Measurements from ENCODE around the gene CHRNA1.

CHRNA1 gene

GRCh38 chr2:174764280-174765255, at the start of gene CHRNA1:
TSS of gene CHRNA1 (minus strand) at chr2:174764472. CDS start at chr2:174764394, 78 bp downstream.
- H3K4me3 ChIP-seq = no peak within 1 kb of the TSS
- no peaks in the 10 kb centered on the region for H3K9me3 ChIP-seq
- no peaks in the 10 kb centered on the region for H3K27me3 ChIP-seq (ENCODE audit: low read depth)
- H3K36me3 ChIP-seq (replicated peaks) = no peaks in the 10 kb centered on the region
- H3K4me1 ChIP-seq = no peaks in the 10 kb centered on the region
- in situ Hi-C loops (cut with MboI; ENCODE audit: low sequenced_read_pairs) = no loop called here
- no peak for DNase-seq (ENCODE audit: low spot score in 2 of 2)

- Histone ChIP-seq H3K4me1 (peaks cover 8% of the 10 kb centered on the region), H3K27me3 (ENCODE audit: low read depth) (no peaks in the 10 kb centered on the region), H3K4me3 (no peak overlapping the region), H3K36me3 (replicated peaks) (peaks cover 18% of the 10 kb centered on the region), H3K9me3 (no peaks in the 10 kb centered on the region)
- in situ Hi-C loops (cut with MboI; ENCODE audit: low sequenced_read_pairs) = no loop called here
- no peak for DNase-seq (ENCODE audit: low spot score in 2 of 2)
Measured at GRCh38 chr2:174812037-174812436, 47.8 kb upstream of the CHRNA1 start.

- Histone ChIP-seq H3K27me3 (ENCODE audit: low read depth) (no peaks in the 10 kb centered on the region), H3K9me3 (no peaks in the 10 kb centered on the region), H3K36me3 (replicated peaks) (peaks cover 34% of the 10 kb centered on the region), H3K4me1 (peaks cover 8% of the 10 kb centered on the region), H3K4me3 (no peak overlapping the region)
- DNase-seq (ENCODE audit: low spot score in 2 of 2) = no peak
- in situ Hi-C loops (cut with MboI; ENCODE audit: low sequenced_read_pairs) = no loop called here
Measured at GRCh38 chr2:174807931-174808330, 43.7 kb upstream of the CHRNA1 start.

- peaks cover 45% of the 10 kb centered on the region for H3K36me3 ChIP-seq (replicated peaks)
- no peaks in the 10 kb centered on the region for H3K9me3 ChIP-seq
- no peak overlapping the region for H3K4me3 ChIP-seq
- peaks cover 17% of the 10 kb centered on the region for H3K4me1 ChIP-seq
- in situ Hi-C loops (cut with MboI; ENCODE audit: low sequenced_read_pairs) = no loop called here
- no peaks in the 10 kb centered on the region for H3K27me3 ChIP-seq (ENCODE audit: low read depth)
- DNase-seq (ENCODE audit: low spot score in 2 of 2) = no peak
Measured at GRCh38 chr2:174805803-174806202, 41.5 kb upstream of the CHRNA1 start.

GRCh38 chr2:174802459-174802858, 38.2 kb upstream of the CHRNA1 start:
- DNase-seq (ENCODE audit: low spot score in 2 of 2) = no peak
- Histone ChIP-seq H3K4me1 (peaks cover 8% of the 10 kb centered on the region), H3K9me3 (no peaks in the 10 kb centered on the region), H3K4me3 (no peak overlapping the region), H3K36me3 (replicated peaks) (peaks cover 41% of the 10 kb centered on the region), H3K27me3 (ENCODE audit: low read depth) (no peaks in the 10 kb centered on the region)
- in situ Hi-C loops (cut with MboI; ENCODE audit: low sequenced_read_pairs) = no loop called here

GRCh38 chr2:174800436-174801205, 36.3 kb upstream of the CHRNA1 start:
- H3K36me3 ChIP-seq (replicated peaks) = peaks cover 34% of the 10 kb centered on the region
- H3K9me3 ChIP-seq = no peaks in the 10 kb centered on the region
- peaks cover 21% of the 10 kb centered on the region for H3K4me1 ChIP-seq
- H3K27me3 ChIP-seq (ENCODE audit: low read depth) = no peaks in the 10 kb centered on the region
- in situ Hi-C loops (cut with MboI; ENCODE audit: low sequenced_read_pairs) = no loop called here
- no peak overlapping the region for H3K4me3 ChIP-seq
- DNase-seq (ENCODE audit: low spot score in 2 of 2) = no peak

GRCh38 chr2:174798801-174799200, 34.5 kb upstream of the CHRNA1 start:
- in situ Hi-C loops (cut with MboI; ENCODE audit: low sequenced_read_pairs) = no loop called here

GRCh38 chr2:174797781-174798276, 33.6 kb upstream of the CHRNA1 start:
- Histone ChIP-seq H3K9me3 (no peaks in the 10 kb centered on the region), H3K27me3 (ENCODE audit: low read depth) (no peaks in the 10 kb centered on the region), H3K4me1 (peaks cover 30% of the 10 kb centered on the region), H3K4me3 (no peak overlapping the region), H3K36me3 (replicated peaks) (peaks cover 25% of the 10 kb centered on the region)
- no peak for DNase-seq (ENCODE audit: low spot score in 2 of 2)
- in situ Hi-C loops (cut with MboI; ENCODE audit: low sequenced_read_pairs) = no loop called here

More at GRCh38 chr2:174798801-174799200, 34.5 kb upstream of the CHRNA1 start:
- no peaks in the 10 kb centered on the region for H3K9me3 ChIP-seq
- DNase-seq (ENCODE audit: low spot score in 2 of 2) = no peak
- no peak overlapping the region for H3K4me3 ChIP-seq
- H3K27me3 ChIP-seq (ENCODE audit: low read depth) = no peaks in the 10 kb centered on the region
- peaks cover 25% of the 10 kb centered on the region for H3K4me1 ChIP-seq
- peaks cover 25% of the 10 kb centered on the region for H3K36me3 ChIP-seq (replicated peaks)

- in situ Hi-C loops (cut with MboI; ENCODE audit: low sequenced_read_pairs) = no loop called here
- peak; percentile 63 to 71 for DNase-seq (ENCODE audit: low spot score in 2 of 2)
Measured at GRCh38 chr2:174796319-174796771, 32.1 kb upstream of the CHRNA1 start.

GRCh38 chr2:174794851-174795374, 30.6 kb upstream of the CHRNA1 start:
- H3K9me3 ChIP-seq = no peaks in the 10 kb centered on the region

More at GRCh38 chr2:174796319-174796771, 32.1 kb upstream of the CHRNA1 start:
- Histone ChIP-seq H3K4me1 (peaks cover 31% of the 10 kb centered on the region), H3K36me3 (replicated peaks) (peaks cover 20% of the 10 kb centered on the region), H3K27me3 (ENCODE audit: low read depth) (no peaks in the 10 kb centered on the region), H3K9me3 (no peaks in the 10 kb centered on the region), H3K4me3 (no peak overlapping the region)

GRCh38 chr2:174792309-174793025, 28.2 kb upstream of the CHRNA1 start:
- no peak overlapping the region for H3K4me3 ChIP-seq
- H3K9me3 ChIP-seq = no peaks in the 10 kb centered on the region
- no peaks in the 10 kb centered on the region for H3K27me3 ChIP-seq (ENCODE audit: low read depth)
- no peak for DNase-seq (ENCODE audit: low spot score in 2 of 2)
- H3K36me3 ChIP-seq (replicated peaks) = no peaks in the 10 kb centered on the region
- in situ Hi-C loops (cut with MboI; ENCODE audit: low sequenced_read_pairs) = no loop called here
- H3K4me1 ChIP-seq = peaks cover 41% of the 10 kb centered on the region

More at GRCh38 chr2:174794851-174795374, 30.6 kb upstream of the CHRNA1 start:
- H3K36me3 ChIP-seq (replicated peaks) = peaks cover 7% of the 10 kb centered on the region
- H3K4me1 ChIP-seq = peaks cover 31% of the 10 kb centered on the region
- no peak for DNase-seq (ENCODE audit: low spot score in 2 of 2)
- H3K4me3 ChIP-seq = no peak overlapping the region
- H3K27me3 ChIP-seq (ENCODE audit: low read depth) = no peaks in the 10 kb centered on the region
- in situ Hi-C loops (cut with MboI; ENCODE audit: low sequenced_read_pairs) = no loop called here

- no peaks in the 10 kb centered on the region for H3K27me3 ChIP-seq (ENCODE audit: low read depth)
- in situ Hi-C loops (cut with MboI; ENCODE audit: low sequenced_read_pairs) = no loop called here
- DNase-seq (ENCODE audit: low spot score in 2 of 2) = no peak
- no peaks in the 10 kb centered on the region for H3K9me3 ChIP-seq
- peaks cover 45% of the 10 kb centered on the region for H3K4me1 ChIP-seq
- no peak overlapping the region for H3K4me3 ChIP-seq
- no peaks in the 10 kb centered on the region for H3K36me3 ChIP-seq (replicated peaks)
Measured at GRCh38 chr2:174791746-174792280, 27.5 kb upstream of the CHRNA1 start.

GRCh38 chr2:174791020-174791419, 26.7 kb upstream of the CHRNA1 start:
- in situ Hi-C loops (cut with MboI; ENCODE audit: low sequenced_read_pairs) = no loop called here
- no peaks in the 10 kb centered on the region for H3K36me3 ChIP-seq (replicated peaks)
- no peaks in the 10 kb centered on the region for H3K27me3 ChIP-seq (ENCODE audit: low read depth)
- peaks cover 37% of the 10 kb centered on the region for H3K4me1 ChIP-seq
- no peak overlapping the region for H3K4me3 ChIP-seq
- no peaks in the 10 kb centered on the region for H3K9me3 ChIP-seq
- no peak for DNase-seq (ENCODE audit: low spot score in 2 of 2)
